COR-L47 (cell line): ENCODE measurements around the gene FLNA.

Experiments used
- DNase-seq: peaks from one replicate; lab custom pipeline; 2025; lab: John Stamatoyannopoulos, UW

FLNA gene

DNA sequence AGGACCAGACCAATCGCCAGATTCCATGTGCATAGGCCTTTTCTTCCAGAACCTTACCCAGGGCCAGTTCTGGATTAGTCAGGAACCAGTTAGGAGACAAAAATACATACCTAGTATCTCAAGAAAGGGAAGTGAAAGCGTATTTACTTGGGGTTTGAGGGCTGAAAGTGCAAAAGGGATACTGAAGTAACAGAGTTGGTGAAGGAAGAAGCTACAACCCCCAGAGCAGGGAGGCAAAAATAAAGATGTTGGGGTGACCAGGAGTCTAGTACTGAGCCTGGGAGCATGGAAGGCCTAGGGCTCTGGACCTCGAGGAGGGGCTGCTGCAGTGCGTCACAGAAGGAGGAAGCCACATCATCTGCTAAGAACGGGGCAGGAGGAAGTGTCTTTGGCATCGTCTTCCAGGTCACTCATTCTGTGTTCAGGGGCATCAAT, 40.6 kb downstream of the FLNA start:
- no peak for DNase-seq

- DNase-seq = no peak
Observed at GRCh38 chrX:154333116-154333515, 41.3 kb downstream of the FLNA start.

DNA sequence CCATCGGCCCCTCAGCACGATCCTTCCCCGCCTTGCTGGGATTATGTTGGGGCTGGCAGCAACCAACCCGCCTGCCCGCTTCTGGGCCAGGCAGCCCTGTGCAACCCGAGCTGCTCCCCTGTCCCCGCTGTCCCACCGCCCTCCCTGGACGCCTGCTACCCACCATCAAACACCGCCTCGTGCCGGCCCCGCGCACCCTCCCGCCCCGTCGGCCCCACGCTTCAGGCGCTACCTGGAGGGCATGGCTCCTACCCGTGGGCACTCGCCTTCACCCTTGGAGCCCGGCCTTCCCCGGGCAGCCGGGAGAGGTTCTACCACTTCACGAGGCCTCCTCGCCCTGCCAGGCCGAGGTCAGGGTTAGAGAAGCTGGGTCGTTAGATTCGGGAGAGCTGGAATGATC, 41.9 kb downstream of the FLNA start:
- no peak for DNase-seq

DNA sequence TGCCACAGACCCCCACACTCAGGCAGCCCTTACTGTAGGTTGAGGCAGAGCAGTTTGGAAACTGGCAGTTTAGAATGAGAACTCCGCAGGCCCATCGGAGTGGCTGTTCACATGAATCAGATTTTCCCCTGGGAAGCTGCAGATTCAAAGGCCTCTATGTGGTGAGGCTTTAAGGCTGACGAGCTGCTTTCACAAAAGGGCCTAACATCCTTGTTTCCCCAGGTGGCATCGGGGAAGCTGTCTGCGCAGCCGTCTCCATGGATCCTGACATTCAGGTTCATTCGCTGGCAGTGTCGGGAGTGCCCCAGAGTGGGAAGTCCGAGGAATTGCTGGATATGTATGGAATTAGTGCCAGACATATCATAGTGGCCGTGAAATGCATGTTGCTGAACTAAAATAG, 45.1 kb downstream of the FLNA start:
- DNase-seq = no peak

DNA sequence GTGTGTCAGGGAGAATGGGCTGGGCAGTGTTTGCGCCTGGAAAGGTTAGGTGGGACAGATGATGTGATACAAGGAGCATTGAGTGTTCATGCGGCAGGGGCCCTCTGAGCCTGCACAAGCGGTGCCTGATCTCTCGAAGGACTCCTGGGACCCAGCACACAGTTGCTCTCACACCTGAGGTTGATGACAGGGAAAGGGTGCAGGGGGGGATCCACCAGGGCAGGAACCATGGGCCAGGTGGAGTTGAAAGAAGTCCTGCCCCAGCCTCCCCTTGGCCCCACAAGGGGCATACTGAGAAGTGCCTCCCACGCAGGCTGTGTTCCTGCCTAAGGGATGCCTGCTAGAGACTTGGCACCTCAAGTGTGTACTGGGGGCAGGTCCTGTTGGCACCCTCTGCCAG, 45.8 kb downstream of the FLNA start:
- DNase-seq = no peak

- DNase-seq = no peak
Observed at GRCh38 chrX:154327038-154327820, 47.2 kb downstream of the FLNA start.

DNA sequence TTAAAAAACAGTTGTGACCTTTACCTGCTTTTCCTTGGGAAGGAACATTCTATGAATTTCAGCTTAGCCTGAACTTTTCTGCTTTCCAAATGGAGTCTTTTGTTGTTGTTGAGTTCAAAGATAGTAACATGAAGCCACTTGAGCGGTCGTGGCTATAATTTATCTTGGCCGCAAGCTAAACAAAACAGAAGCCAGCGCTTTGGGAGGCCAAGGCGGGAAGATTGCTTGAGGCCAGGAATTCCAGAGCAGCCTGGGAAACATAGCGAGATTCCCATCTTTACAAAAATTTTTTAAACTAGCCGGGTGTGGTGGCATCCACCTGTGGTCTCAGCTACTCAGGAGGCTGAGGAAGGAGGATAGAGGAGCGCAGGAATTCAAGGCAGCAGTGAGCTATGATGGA, 48.9 kb downstream of the FLNA start:
- DNase-seq = no peak

GRCh38 chrX:154323537-154323936, 50.9 kb downstream of the FLNA start:
- DNase-seq = no peak

GRCh38 chrX:154322890-154323289, 51.5 kb downstream of the FLNA start:
- no peak for DNase-seq

- DNase-seq = no peak
Observed at GRCh38 chrX:154321594-154321993, 52.8 kb downstream of the FLNA start.

GRCh38 chrX:154321152-154321551, 53.3 kb downstream of the FLNA start:
- no peak for DNase-seq

DNA sequence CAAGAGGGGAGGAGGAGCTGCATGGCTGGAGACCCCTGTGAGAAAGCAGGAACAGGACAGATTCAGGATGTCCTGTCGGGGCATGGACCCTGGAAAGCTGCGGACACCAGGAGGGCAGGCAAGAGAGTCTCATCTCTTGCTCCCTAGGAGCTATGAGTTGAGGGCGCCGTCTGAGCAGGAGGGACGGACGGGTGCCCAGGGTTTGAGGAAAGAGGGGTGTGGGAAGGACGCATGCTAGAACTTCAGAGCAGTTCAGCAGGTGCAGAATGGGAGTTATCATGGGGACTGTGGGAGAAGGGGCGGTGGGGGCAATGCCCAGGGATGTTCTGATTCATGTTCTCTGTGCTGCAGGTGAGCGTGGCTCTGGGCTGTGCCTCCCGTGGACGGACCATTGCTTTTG, 54.0 kb downstream of the FLNA start:
- DNase-seq = no peak

- no peak for DNase-seq
Observed at GRCh38 chrX:154317391-154317995, 56.9 kb downstream of the FLNA start.

DNA sequence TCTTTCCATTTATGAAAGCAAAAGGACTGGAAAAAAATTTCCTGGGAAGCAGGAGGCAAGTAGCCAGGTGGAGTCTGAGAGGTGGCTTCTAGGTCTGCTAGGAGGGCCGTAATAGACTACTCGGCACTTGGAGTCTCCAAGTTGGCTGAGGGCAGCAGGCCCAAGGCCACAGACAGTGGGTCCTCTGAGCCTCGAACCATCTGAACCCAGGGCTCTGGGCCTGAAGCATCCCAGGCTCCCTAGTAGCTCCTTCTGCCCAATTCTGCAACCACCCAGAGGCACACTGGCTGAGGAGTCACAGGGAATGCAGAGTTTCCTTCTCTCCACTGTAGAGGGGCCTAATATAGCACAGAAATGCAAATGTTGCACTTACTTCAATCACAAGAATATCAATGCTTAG, 59.0 kb downstream of the FLNA start:
- DNase-seq = no peak

- DNase-seq = no peak
Observed at GRCh38 chrX:154313147-154313546, 61.3 kb downstream of the FLNA start.

GRCh38 chrX:154312116-154312515, 62.3 kb downstream of the FLNA start:
- DNase-seq = no peak

DNA sequence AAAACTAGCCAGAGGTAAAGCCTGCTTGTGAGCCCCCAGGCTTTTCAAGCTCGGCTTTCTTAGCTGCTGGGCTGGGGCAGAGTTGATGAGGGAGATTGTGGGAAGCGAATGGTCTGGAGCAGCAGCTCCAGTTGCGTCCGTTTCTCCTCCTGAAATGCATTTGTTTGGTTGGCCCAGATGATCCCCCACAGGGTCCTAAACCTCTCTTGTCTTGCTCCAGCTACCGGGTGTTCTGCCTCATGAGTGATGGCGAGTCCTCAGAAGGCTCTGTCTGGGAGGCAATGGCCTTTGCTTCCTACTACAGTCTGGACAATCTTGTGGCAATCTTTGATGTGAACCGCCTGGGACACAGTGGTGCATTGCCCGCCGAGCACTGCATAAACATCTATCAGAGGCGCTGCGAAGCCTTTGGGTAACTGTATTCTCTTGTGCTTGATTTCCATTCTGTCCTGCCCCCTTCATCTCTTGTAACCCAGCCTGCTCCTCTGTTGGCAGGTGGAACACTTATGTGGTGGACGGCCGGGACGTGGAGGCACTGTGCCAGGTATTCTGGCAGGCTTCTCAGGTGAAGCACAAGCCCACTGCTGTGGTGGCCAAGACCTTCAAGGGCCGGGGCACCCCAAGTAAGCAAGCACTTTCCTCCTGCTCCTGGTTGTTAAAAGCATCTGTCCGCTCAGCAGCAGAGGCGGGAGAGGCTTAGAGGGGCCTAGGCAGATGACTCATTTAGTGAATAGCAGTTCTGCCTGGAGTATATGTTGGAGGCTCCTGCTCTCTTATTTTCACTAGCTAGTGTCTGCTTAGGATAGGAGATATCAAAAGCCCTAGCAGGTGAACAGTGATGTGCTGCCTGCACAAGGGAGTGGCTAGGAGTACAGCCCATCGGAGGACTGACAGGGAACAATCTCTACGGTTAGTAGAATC, 63.6 kb downstream of the FLNA start:
- no peak for DNase-seq

- no peak for DNase-seq
Observed at GRCh38 chrX:154309041-154309775, 65.2 kb downstream of the FLNA start.

DNA sequence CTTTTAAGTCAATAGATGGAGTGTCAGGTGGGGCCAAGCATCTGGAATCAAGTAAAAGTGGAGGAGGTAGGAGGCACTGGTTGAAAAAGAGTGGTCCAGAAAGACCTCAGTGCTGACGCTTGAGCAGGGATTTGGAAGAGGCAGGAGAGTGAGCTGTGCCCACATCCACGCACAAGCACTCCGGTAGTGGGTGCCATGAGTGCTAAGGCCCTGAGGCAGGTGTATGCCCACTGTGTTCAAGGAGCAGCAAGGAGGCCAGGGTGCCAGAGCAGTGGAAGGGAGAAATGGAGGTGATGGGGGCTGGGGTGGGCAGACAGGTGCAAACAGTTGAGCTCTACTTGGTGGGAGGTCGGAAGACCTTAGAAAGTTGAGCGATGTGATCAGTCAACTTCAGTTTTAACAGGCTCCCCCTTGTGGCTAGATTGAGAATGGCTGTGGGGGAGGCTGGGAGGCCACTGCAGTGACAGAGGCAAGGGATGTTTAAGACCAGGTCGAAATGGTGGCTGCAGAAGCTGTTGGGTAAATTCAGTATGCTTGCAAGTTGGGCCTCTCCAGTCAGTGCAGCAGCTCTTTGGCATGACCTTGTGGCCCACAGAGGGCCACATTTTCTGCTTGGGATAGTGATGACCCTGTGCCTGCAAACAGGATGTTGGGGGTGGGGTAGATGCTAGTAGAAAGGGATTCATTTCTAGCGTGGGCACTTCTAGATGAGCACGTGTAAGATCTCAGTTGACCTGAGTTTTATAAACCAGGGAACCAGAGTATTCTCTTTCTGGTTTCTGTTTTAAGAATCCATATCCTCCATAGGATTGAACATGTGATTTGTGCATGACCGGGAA, 66.1 kb downstream of the FLNA start:
- peak; percentile 7 for DNase-seq

DNA sequence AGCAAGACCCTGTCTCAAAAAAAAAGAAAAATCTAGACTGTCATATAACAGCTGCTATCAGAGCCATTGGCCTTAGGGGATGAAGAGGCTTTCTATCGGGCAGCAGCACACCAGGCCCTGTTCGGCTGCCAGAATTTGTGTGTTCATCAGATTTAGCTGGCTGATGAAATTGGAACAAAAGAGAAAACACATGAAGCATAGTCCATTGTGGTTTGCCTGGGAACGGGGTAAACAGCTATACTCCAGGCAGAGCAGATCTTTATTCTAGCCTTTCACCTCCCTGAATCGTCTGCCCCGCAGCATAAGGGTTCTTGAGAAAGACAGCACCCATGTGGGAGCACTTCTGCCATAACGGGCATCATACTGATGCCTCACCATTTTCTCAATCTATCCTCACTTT, 67.2 kb downstream of the FLNA start:
- no peak for DNase-seq

GRCh38 chrX:154305541-154306205, 68.8 kb downstream of the FLNA start:
- DNase-seq = no peak
